ENCODE measurements around the gene ATP10B.

ATP10B gene

DNA sequence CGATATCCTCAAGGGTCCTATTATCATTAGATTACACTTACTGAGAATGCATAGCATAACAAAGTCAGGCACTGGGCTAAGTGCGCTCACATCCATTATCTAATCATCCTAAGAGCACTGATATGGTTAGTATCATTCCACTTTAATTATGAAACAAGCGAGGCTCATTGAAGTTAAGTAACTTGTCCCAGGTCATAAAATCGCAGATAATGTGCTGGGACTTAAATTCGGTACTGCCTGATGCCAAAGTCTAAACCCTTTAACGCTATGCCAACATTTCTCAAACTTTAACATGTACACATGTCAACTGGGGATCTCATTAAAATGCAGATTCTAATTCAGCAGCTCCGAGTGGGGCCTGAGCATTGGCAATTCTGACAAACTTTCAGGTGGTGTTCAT lies 225.7 kb downstream of the ATP10B start:
- Histone ChIP-seq H3K4me3 (ENCODE audit: low read depth in 1 of 2, low read length in 2 of 2) (no peak overlapping the region), H3K9me3 (ENCODE audit: control insufficient read depth in 1 of 2, low read length in 2 of 2) (no peaks in the 10 kb centered on the region), H3K4me1 (ENCODE audit: control insufficient read depth in 1 of 2, insufficient read depth in 2 of 2, low read length in 2 of 2) (no peaks in the 10 kb centered on the region), H3K27ac (ENCODE audit: low read length) (no peak overlapping the region), H3K36me3 (ENCODE audit: control insufficient read depth in 1 of 2, insufficient read depth in 2 of 2, low read length in 2 of 2) (no peaks in the 10 kb centered on the region), H3K27me3 (ENCODE audit: low read depth, low read length) (no peaks in the 10 kb centered on the region)

DNA sequence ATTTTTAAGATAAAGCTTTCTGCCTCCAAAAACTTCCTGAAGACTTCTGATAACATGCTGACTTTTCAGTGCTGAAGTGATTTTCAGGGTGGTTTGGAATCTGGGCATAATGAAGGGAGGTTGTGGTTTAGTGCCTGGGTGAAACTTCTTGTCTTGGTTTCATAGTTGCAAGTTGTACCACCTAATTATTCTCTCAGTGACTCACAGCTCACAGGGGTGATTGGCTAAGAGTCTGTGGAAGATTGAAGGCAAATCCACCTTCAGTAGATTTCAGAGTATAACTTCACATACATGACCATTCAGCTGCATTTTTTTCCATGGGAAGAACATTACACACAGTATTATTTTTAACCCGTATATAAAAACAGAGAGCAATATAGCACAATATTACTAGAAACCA lies 230.5 kb downstream of the ATP10B start:
- Histone ChIP-seq H3K4me3 (ENCODE audit: low read depth in 1 of 2, low read length in 2 of 2) (no peak overlapping the region), H3K4me1 (ENCODE audit: control insufficient read depth in 1 of 2, insufficient read depth in 2 of 2, low read length in 2 of 2) (no peaks in the 10 kb centered on the region), H3K36me3 (ENCODE audit: control insufficient read depth in 1 of 2, insufficient read depth in 2 of 2, low read length in 2 of 2) (no peaks in the 10 kb centered on the region), H3K27ac (ENCODE audit: low read length) (no peak overlapping the region), H3K27me3 (ENCODE audit: low read depth, low read length) (no peaks in the 10 kb centered on the region), H3K9me3 (ENCODE audit: control insufficient read depth in 1 of 2, low read length in 2 of 2) (no peaks in the 10 kb centered on the region)

DNA sequence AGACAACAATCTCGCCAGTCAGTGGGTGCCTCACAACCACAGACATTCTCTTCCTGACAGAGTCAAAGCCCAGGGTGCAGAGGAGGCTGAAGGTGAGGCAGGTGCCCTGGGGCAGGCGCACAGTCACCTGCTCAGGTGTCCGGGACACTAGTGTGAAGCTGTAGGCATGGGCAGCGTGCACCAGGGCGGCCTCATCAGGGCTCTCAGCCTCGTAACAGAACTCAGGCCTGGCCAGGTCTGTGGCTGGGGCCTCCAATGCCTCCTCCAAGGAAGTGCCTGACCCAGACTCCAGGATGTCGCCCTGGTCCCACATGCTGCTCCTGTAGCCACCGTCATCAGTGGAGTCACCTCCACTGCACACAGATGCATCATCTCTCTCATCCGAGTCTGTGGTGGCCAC lies 231.6 kb downstream of the ATP10B start:
- Histone ChIP-seq H3K9me3 (ENCODE audit: control insufficient read depth in 1 of 2, low read length in 2 of 2) (no peaks in the 10 kb centered on the region), H3K27ac (ENCODE audit: low read length) (no peak overlapping the region), H3K4me3 (ENCODE audit: low read depth in 1 of 2, low read length in 2 of 2) (no peak overlapping the region), H3K36me3 (ENCODE audit: control insufficient read depth in 1 of 2, insufficient read depth in 2 of 2, low read length in 2 of 2) (no peaks in the 10 kb centered on the region), H3K4me1 (ENCODE audit: control insufficient read depth in 1 of 2, insufficient read depth in 2 of 2, low read length in 2 of 2) (no peaks in the 10 kb centered on the region), H3K27me3 (ENCODE audit: low read depth, low read length) (no peaks in the 10 kb centered on the region)

DNA sequence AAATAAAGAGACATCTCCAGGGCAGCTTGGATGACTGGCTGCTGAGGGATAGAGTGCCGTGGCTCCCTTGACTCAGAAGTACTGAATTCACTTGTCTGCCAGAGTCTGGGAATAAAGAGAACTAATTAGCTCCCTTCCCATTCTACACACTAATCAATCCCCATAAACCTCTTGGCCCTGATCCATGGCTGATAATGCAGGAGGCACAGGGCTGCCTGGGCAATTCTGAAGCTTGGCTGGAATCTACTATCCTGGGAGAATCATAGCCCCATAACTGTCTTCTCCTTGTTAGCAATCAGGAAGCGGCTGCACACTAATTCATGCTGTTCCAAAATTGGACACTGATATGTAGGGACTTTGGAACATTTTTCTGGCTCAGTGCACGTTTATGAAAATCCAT lies 232.6 kb downstream of the ATP10B start:
- H3K27me3 ChIP-seq (ENCODE audit: low read depth, low read length), result no peaks in the 10 kb centered on the region
- no peaks in the 10 kb centered on the region for H3K36me3 ChIP-seq (ENCODE audit: control insufficient read depth in 1 of 2, insufficient read depth in 2 of 2, low read length in 2 of 2)
- H3K4me1 ChIP-seq (ENCODE audit: control insufficient read depth in 1 of 2, insufficient read depth in 2 of 2, low read length in 2 of 2), result no peaks in the 10 kb centered on the region
- H3K27ac ChIP-seq (ENCODE audit: low read length), result no peak overlapping the region
- H3K9me3 ChIP-seq (ENCODE audit: control insufficient read depth in 1 of 2, low read length in 2 of 2), result no peaks in the 10 kb centered on the region
- H3K4me3 ChIP-seq (ENCODE audit: low read depth in 1 of 2, low read length in 2 of 2), result no peak overlapping the region

DNA sequence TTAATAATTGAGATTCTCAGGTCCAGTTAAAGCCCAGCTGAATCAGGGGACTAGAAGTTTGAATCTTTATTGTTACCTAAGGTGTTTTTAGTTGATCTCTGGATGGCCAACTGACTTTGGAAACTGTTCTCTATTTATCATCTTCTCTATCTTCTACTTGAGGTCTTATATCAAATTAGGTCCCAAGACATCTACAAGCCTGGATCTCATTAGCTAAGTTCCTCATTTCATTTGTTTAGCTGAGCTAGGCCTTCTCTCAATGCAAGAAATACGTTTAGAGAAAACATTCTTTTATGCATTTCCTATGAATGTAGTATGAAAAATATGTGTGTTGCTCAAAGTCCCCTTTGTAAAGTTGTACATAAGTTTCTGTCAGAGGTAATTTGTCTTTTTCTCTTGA lies 233.7 kb downstream of the ATP10B start:
- Histone ChIP-seq H3K27me3 (ENCODE audit: low read depth, low read length) (no peaks in the 10 kb centered on the region), H3K9me3 (ENCODE audit: control insufficient read depth in 1 of 2, low read length in 2 of 2) (no peaks in the 10 kb centered on the region), H3K36me3 (ENCODE audit: control insufficient read depth in 1 of 2, insufficient read depth in 2 of 2, low read length in 2 of 2) (no peaks in the 10 kb centered on the region), H3K4me3 (ENCODE audit: low read depth in 1 of 2, low read length in 2 of 2) (no peak overlapping the region), H3K4me1 (ENCODE audit: control insufficient read depth in 1 of 2, insufficient read depth in 2 of 2, low read length in 2 of 2) (no peaks in the 10 kb centered on the region), H3K27ac (ENCODE audit: low read length) (no peak overlapping the region)

DNA sequence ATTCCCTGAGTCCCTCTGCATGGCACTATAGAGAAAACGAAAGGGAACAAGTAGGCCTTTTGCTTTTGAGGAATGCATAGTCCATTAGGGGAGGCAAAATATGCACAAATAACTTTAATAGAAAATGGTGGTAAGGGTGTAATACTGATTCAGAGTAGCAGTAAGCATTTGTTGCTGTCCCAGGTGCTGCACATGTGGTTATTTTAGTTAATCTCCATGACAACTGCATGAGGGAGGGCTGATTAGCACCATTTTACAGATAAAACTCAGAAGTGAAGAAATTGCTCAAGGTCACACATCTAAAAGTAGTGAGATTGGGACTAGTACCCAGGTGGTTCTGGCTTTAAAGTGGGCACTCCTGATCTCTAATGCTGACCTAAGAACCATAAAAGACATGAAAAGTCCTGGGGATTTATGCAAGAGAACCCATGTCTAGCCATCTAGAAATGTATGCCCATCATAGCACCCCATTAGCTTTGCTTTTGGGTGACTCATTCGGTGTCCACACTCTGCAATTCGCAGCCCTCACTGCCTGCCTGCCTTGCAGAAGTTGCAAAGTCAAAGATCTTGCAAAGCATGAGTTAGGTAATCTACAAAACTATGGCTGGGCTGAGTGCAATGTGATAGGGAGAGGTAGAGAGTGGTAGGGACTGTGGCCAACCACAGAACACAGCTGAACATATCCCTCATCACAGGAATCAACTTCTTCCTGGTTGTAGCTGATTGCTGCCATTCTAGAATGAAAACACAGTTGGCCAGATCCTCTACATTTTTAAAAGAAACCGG lies 235.1 kb downstream of the ATP10B start:
- Histone ChIP-seq H3K27ac (ENCODE audit: low read length) (no peak overlapping the region), H3K36me3 (ENCODE audit: control insufficient read depth in 1 of 2, insufficient read depth in 2 of 2, low read length in 2 of 2) (no peaks in the 10 kb centered on the region), H3K27me3 (ENCODE audit: low read depth, low read length) (no peaks in the 10 kb centered on the region), H3K4me1 (ENCODE audit: control insufficient read depth in 1 of 2, insufficient read depth in 2 of 2, low read length in 2 of 2) (no peaks in the 10 kb centered on the region), H3K4me3 (ENCODE audit: low read depth in 1 of 2, low read length in 2 of 2) (no peak overlapping the region), H3K9me3 (ENCODE audit: control insufficient read depth in 1 of 2, low read length in 2 of 2) (no peaks in the 10 kb centered on the region)

DNA sequence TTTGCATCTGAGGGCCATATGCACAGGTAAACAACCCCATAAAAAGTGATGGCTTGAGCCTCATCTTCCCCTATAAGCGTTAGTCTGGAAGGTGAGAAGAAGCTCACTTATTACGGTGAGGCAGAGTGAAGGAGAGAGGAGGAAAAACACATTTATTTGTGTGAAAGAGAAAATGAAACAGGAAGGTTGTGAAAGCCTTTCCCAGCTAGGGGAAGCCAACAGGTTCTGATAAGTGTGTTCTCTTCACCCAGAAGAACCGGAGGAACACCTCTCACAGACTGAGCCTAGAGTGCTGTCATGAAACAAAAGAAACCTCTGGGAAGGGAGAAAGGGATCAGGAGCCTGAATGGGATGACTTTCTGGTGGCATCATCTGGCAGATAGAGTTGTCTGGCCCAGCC lies 237.9 kb downstream of the ATP10B start:
- Histone ChIP-seq H3K36me3 (ENCODE audit: control insufficient read depth in 1 of 2, insufficient read depth in 2 of 2, low read length in 2 of 2) (no peaks in the 10 kb centered on the region), H3K9me3 (ENCODE audit: control insufficient read depth in 1 of 2, low read length in 2 of 2) (no peaks in the 10 kb centered on the region), H3K27me3 (ENCODE audit: low read depth, low read length) (no peaks in the 10 kb centered on the region), H3K4me3 (ENCODE audit: low read depth in 1 of 2, low read length in 2 of 2) (no peak overlapping the region), H3K4me1 (ENCODE audit: control insufficient read depth in 1 of 2, insufficient read depth in 2 of 2, low read length in 2 of 2) (no peaks in the 10 kb centered on the region), H3K27ac (ENCODE audit: low read length) (no peak overlapping the region)

DNA sequence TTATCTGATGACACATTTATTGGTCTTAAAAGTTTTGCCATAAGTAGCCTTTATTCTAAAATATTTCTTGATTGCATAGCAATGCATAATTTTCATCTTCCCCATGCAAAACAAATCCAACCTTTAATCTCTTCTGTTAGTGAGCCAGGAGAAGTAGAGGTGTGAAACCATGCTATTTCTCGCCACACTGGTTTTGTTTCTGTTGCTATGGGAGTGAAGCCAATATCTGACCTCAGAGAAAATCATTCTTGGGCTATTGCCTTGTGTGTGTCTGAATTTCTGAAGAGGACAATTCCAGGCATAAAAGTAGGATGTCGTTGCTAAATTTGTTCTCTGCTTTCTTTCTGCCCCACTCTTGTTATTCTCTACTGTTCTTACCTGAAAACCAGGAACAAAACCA lies 246.7 kb downstream of the ATP10B start:
- Histone ChIP-seq H3K4me1 (ENCODE audit: control insufficient read depth in 1 of 2, insufficient read depth in 2 of 2, low read length in 2 of 2) (no peaks in the 10 kb centered on the region), H3K27ac (ENCODE audit: low read length) (no peak overlapping the region), H3K27me3 (ENCODE audit: low read depth, low read length) (no peaks in the 10 kb centered on the region), H3K9me3 (ENCODE audit: control insufficient read depth in 1 of 2, low read length in 2 of 2) (no peaks in the 10 kb centered on the region), H3K36me3 (ENCODE audit: control insufficient read depth in 1 of 2, insufficient read depth in 2 of 2, low read length in 2 of 2) (no peaks in the 10 kb centered on the region), H3K4me3 (ENCODE audit: low read depth in 1 of 2, low read length in 2 of 2) (no peak overlapping the region)

DNA sequence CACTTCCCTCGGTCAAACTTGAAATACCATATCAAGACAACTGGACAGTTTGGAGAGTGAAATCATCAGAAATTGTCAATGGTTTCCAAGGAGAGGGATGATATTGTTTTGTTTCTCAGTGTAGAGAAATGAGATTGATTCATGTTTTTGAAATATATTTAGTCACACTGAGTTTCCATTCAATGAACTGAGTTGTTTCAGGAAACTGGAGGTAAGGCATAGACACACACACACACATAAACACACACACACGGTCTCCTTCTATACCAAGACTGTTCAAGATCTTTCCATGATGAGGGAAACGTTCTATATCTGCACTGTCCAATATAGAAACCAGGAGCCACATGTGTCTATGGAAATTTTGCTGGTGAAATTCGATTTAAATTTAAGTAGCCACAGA lies 247.5 kb downstream of the ATP10B start:
- Histone ChIP-seq H3K9me3 (ENCODE audit: control insufficient read depth in 1 of 2, low read length in 2 of 2) (no peaks in the 10 kb centered on the region), H3K4me1 (ENCODE audit: control insufficient read depth in 1 of 2, insufficient read depth in 2 of 2, low read length in 2 of 2) (no peaks in the 10 kb centered on the region), H3K27ac (ENCODE audit: low read length) (no peak overlapping the region), H3K27me3 (ENCODE audit: low read depth, low read length) (no peaks in the 10 kb centered on the region), H3K36me3 (ENCODE audit: control insufficient read depth in 1 of 2, insufficient read depth in 2 of 2, low read length in 2 of 2) (no peaks in the 10 kb centered on the region), H3K4me3 (ENCODE audit: low read depth in 1 of 2, low read length in 2 of 2) (no peak overlapping the region)

DNA sequence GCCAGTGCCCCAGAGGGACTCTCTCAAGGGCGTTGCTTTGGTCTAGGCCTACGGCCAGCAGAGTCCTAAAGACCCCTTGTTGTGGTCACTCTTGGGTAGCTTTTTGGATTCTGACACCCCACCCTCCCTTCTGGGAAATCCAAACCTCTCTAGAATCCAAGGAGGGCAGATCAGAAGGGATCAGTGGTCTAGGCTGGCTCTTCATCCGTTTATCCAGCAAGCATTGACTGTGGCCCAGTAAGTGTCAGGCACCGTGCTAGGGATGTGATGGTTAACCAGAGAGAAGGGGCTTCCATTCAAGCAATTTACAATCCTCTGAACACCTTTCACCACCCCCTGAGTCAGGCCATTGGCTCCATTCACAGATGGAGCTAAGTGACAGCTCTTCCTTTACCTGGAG lies 249.3 kb downstream of the ATP10B start:
- H3K4me1 ChIP-seq (ENCODE audit: control insufficient read depth in 1 of 2, insufficient read depth in 2 of 2, low read length in 2 of 2), result no peaks in the 10 kb centered on the region
- H3K27ac ChIP-seq (ENCODE audit: low read length), result no peak overlapping the region
- H3K27me3 ChIP-seq (ENCODE audit: low read depth, low read length), result no peaks in the 10 kb centered on the region
- no peak overlapping the region for H3K4me3 ChIP-seq (ENCODE audit: low read depth in 1 of 2, low read length in 2 of 2)
- peaks cover 0 to 2% of the 10 kb centered on the region in 2 donors for H3K9me3 ChIP-seq (ENCODE audit: control insufficient read depth in 1 of 2, low read length in 2 of 2)
- no peaks in the 10 kb centered on the region for H3K36me3 ChIP-seq (ENCODE audit: control insufficient read depth in 1 of 2, insufficient read depth in 2 of 2, low read length in 2 of 2)

DNA sequence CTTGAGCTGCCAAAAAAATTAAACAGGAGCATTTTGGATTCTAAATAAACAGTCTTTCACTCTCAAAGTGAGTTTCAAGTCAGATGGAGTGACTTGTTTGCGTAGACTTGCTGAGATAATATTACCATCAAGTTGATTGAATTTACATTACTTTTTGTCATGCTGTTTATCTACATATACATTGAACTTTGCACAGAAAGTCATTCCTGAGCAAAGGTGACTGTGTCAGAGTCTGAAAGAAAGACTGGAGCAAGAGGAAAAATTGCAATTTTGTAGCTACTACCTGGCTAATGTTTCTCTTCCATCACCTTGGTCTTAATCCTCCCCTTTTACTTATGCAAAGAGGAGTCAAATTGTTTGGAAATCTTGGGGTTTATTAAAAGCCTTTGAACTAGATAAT lies 251.0 kb downstream of the ATP10B start:
- Histone ChIP-seq H3K4me3 (ENCODE audit: low read depth in 1 of 2, low read length in 2 of 2) (no peak overlapping the region), H3K27ac (ENCODE audit: low read length) (no peak overlapping the region), H3K9me3 (ENCODE audit: control insufficient read depth in 1 of 2, low read length in 2 of 2) (peaks cover 0 to 2% of the 10 kb centered on the region in 2 donors), H3K27me3 (ENCODE audit: low read depth, low read length) (no peaks in the 10 kb centered on the region), H3K4me1 (ENCODE audit: control insufficient read depth in 1 of 2, insufficient read depth in 2 of 2, low read length in 2 of 2) (no peaks in the 10 kb centered on the region), H3K36me3 (ENCODE audit: control insufficient read depth in 1 of 2, insufficient read depth in 2 of 2, low read length in 2 of 2) (no peaks in the 10 kb centered on the region)

DNA sequence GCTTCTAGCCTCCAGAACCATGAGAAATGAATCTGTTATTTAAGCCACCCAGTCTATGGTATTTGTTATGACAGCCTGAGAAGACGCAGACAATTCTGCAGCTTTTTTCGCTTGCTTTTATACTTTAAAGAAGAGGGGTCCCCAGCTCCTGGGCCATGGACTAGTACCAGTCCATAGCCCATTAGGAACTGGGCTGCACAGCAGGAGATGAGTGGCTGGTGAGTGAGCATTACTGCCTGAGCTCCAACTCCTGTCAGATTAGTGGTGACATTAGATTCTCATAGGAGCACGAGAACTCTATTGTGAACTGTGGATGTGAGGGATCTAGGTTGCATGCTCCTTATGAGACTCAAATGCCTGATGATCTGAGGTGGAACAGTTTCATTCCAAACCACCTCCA lies 278.7 kb downstream of the ATP10B start:
- no peaks in the 10 kb centered on the region for H3K27me3 ChIP-seq (ENCODE audit: low read depth, low read length)
- H3K9me3 ChIP-seq (ENCODE audit: control insufficient read depth in 1 of 2, low read length in 2 of 2), result no peaks in the 10 kb centered on the region
- H3K4me3 ChIP-seq (ENCODE audit: low read depth in 1 of 2, low read length in 2 of 2), result no peak overlapping the region
- H3K36me3 ChIP-seq (ENCODE audit: control insufficient read depth in 1 of 2, insufficient read depth in 2 of 2, low read length in 2 of 2), result no peaks in the 10 kb centered on the region
- H3K27ac ChIP-seq (ENCODE audit: low read length), result no peak overlapping the region
- no peaks in the 10 kb centered on the region for H3K4me1 ChIP-seq (ENCODE audit: control insufficient read depth in 1 of 2, insufficient read depth in 2 of 2, low read length in 2 of 2)

Data from muscle layer of duodenum (tissue), 2 donors.